ENCODE measurements around the gene FOXA2.

DNA sequence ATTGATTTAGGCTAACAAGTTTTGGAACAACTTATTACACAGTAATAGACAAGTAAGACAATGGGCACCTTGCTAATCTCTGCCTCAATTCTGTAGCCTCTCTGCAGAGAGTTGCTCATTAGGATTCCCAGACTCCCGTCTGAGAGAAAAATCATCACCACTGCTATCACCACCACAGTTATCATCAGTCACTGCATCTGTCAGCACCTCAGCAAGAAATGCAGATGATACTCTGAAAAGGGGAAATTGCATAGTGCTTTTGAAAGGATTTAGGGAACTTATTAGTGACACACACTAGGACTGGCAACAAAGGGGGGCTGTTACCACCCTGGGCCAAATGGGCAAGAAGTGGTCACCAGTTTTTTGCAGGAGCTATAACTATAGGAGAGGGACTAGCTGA, 39.9 kb downstream of the FOXA2 start:
- TF ChIP-seq POLR2A (IDR thresholded peaks at IDR 0.05; ENCODE audit: low read length): no peak
- TF ChIP-seq GATA1 (IDR thresholded peaks at IDR 0.05; ENCODE audit: low read depth, low read length): no peak

All from erythroblast (primary cell).